Stimulated activated CD8-positive, alpha-beta memory T cell treated with anti-CD3 and anti-CD28 coated beads, Interleukin-15, amount 100 ng/mL, for 4 hours (primary cell): ENCODE data around the gene CNTN2.

Source experiments
- DNase-seq, 2 donors: peaks; one replicate each; pipeline ENCODE4 v3.0.0-alpha.2; 2020; ENCODE audit warnings: low read depth in 2 of 2

Gene CNTN2

DNA sequence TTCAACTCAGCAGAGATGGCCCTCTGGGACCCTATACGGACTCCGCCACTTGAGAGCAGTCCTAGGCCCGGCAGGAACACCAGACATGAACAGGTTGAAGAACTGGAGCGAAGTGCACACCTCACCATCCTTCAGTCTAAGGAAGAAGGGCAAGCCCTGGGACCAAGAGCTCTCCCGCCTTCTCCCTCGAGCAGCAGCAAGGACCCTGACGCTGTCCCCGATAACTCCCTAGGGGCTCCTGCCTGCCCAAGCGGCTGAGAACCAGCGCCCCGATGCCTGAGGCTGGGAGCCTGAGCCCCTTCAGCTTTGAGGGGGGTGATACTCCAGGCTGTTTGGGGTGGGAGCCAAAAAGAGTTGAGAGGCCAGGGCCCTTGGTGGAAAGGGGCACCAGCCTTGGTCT lies 31.1 kb downstream of the CNTN2 start:
- no peak for DNase-seq

DNA sequence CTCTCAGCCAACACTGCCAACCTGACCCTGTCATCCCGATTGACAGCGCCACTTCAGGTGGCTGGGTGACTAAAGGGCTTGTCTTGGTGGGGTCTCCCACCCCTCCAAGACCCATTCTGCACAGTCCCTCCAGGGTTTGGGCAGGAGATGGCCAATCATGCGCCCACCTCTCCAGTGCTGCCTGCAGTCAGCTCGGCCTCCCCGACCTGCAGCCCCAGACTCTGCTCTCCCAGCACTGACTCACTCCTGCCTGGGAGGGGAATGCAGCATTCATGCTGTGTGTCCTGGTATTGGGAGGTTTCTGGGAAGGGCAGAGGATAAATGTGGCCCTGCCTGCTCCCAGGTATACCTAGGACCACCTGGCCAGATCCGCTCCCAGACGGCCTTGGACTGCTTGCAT lies 31.5 kb downstream of the CNTN2 start:
- DNase-seq, result no peak

DNA sequence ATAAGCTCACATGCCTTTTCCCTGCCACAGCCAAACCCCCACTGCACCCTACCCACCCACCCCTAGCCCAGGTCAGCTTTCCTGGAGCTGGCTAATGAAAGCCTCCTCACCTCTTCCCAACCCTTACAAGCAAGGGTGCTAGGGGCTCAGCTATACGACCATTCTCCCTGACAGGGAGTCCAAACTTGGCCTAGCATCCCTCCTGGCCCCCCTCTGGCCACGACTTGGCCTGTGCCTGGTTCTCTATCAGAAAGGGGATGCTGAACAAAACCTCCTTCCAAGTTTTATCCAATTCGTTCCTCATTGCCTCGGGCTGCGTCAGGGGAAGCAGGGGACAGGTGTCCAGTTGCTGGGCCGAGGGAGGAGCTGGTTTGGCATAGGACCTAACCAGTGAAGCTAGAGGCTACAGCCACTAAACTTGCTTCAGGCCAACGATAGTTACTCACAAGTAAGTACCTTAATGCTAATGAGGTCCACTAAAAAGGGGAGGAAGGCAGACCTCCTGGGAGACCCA lies 32.7 kb downstream of the CNTN2 start:
- no peak for DNase-seq

DNA sequence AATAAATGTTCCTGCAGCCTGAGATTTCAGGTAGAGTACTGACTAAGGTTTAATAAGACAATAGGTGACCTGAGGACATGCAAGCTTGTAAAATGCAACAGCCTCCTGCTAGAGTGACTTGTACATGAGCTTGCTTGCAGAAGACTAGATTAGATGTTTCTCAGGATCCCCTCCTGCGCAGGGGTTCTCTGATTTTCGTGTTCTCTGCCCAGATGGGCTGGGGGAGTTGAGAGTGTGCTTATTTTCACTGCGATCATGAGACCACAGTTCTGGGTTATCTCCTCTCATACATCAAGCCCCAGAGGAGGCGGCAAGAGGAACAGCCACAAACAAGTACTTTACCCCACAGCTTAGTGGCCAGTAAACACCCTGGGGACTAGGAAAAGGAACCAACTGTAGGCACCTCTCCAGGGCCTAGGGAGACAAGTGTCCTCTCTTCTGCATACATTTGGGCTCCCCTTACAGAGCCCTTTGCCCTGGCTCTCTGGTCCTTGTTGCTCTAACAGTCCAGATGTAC lies 33.3 kb downstream of the CNTN2 start:
- no peak for DNase-seq

DNA sequence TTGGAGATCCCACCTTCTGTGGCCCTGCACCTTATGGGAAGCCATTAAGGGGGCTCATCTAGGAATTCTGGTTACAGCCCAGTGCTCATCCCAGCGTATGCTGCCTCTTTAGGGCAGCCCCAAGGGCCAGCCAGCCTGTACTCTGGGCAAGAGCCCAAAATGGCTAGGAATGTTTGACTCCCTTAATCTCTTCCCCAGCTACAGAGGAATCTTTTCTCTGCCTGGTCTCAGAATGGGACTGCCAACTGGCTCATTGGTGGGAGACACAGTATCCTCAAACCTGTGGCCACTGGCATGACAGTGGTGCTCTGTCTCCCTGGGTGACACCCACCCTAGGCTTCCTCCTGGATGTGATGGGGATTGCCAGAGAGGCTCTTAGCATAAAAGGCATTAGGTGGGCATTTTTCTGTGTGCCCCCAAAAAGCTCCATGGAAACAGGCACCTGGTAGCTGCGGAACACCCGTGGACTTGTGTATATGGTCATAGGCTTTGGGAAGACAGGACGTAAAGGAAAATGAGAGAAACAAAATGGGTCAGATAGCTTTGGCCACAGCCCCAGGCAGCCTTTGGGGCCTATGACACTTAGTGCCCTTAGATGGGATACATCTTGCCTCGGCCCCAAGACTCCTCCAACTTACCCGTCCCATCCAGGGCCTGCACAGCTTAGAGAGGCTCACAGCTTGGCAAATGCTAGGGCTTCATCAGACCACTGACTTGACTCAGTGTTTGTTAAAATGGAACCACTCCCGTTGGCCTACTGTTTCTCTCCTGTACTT lies 34.3 kb downstream of the CNTN2 start:
- DNase-seq, result no peak

DNA sequence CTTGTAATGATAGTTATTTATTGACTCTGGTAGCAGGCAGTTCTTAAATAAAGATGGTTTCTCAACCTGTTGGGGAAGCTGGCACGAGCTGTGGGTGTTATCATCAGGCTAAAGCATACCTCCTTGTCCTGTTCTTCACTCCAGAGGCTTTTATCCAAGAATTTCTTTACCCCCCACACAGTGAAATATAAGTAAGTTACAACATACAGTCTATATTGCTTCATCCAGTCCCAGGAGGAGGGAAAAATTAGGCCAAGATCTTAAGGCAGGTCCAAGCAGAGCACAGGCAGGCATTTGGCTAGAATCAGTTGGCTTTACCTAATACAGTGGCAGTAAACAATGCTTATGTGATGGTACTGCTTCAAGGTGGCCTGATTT lies 34.9 kb downstream of the CNTN2 start:
- DNase-seq, result no peak

DNA sequence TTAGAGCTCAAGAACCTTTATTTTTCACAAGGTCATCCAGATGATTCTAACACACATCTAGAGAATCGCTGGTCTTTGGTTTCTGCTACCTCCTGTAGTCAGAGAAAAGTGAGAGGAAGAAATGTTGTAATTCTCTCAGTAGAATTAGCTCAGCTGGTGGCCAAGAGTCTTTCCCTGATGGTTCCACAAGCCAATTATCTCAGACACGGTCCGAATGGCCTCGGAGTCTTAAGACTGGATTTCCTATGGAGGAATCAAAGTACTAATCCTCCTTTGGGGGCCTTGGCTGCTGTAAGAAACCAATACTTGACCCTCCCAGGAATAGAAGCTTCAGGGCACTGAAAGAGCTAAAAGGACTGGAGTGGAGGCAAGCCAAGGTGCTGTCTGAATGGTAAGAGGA lies 39.4 kb downstream of the CNTN2 start:
- DNase-seq, result no peak

DNA sequence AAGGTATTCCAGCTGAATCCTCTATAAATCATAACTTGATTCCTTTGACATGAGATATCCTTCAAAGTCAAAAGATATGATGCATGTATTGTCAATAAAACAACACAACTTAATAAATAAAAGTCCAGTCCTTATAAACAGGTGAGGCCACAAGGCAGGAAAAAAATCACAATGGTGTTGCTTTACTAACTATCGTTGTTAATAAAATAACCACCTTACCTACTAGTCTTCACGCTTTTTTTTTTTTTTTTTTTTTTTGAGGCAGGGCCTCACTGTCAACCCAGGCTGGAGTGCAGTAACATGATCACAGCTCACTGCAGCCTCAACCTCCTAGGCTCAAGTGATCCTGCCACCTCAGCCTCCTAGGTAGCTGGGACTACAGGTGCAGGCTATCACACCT lies 41.3 kb downstream of the CNTN2 start, which contains the start of gene TMEM81:
Gene TMEM81, minus strand, starts transcription at position 101 of the 400 bp plus-strand sequence. CDS start 140 bp downstream, outside the sequence.
- no peak for DNase-seq

DNA sequence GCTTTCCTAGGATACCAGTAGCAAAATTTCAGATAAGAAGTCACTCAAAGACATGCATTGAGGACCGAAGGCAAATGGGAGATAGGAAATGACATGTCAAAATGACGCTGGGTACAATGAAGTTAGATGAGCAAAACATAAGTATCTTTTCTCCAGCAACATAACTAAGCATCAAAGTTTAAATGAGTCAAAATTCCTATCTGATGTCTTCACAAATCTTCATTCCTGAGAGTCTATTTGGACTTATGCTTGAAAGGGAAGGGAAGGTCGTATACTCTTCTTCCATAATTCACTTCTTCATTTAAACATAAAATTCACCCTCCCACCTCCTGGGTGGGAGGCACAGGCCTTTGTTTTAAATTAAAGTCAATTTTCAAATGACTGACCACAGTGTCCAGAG lies 45.3 kb downstream of the CNTN2 start:
- DNase-seq, result no peak

DNA sequence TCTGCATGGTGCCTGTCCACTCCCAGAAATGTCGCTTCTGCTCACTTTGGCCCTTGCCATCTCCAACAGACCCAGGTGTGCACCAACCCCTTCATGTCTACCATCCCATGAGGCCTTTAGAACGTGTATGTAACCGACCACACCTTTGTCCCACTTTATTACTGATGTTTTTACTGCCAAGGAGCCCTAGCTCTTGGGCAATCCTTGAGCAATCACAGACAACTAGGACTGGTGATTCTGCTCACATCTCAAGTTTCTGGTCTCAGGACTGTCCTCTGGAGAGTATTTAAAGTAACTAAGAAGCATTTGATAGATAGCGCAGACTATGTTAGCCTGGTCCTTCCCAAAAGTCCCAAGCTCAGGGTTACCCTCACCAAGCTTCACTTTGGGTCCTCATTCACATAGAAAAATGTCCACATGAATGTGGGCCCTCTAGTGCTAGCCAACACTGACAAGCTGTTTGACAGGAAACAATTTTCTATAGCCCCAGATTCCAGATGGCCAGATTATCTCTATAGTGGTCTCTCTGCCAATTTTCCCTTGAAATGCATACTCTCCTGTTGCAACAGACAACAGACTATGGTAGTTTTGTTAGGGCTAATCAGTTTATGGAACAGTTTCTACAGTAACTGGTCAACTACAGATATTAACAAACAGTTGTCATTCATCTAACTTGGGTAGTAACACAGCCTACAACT lies 48.2 kb downstream of the CNTN2 start:
- no peak for DNase-seq

DNA sequence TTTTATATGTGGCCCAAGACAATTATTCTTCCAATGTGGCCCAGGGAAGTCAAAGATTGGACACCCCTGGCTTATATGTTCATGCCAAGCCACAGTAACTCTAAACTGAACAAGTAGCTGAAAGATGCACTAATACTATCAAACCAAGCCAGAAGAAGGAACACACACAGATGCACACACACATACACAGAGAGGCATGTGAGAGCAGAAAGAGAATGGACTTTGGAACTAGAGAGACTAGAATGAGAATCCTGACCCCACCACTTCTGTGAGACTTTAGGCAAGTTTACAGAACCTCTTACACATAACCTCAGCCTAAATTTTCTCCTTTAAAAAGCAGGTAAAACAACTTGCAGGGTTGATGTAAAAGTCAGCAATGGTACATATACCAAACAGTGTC lies 52.4 kb downstream of the CNTN2 start:
- no peak for DNase-seq

DNA sequence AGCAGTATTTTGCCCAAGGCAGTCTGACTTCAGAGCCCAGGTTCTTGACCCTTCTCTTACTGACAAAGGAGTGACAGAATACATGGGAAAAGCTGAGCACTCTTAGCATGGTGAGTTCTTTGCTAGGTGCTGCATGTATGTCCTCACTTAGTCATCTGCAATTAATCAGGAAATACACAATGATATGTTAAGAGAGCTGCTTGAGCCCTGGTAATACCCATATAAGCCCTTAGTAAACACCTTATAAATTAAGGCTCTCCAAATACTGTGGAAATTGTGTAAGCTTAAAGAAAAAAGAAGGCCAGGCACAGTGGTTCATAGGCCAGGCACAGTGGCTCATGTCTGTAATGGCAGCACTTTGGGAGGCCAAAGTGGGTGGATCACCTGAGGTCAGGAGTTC lies 55.2 kb downstream of the CNTN2 start:
- no peak for DNase-seq

DNA sequence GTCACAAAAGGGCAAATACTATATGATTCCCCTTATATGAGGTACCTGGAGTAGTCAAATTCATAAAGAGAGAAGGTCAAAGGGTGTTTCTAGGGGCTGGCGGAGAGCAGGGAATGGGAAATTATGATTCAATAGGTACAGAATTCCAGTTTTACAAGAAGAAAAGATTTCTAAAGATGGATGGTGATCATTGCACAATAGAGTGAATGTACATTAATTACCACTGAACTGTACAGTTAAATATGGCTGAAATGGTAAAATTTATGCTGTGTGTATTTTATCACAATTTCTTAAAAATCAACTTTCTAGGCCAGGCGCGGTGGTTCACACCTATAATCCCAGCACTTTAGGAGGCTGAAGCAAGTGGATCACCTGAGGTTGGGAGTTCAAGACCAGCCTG lies 59.4 kb downstream of the CNTN2 start:
- DNase-seq, result no peak

DNA sequence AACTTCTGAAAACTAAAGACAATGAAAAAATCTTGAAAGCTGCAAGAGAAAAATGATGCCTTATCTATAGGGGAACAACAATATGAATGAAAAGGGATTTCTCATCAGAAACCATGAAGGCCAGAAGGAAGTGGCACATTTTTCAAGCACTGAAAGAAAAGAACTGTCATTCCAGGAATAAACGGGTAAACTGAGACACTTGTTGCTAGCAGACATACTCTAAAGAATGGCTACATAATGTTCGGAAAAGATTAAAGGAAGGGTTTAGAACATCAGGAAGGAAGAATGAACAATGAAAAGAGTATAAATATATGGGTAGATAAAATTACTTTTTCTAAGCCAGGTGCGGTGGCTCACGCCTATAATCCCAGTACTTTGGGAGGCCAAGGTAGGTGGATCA lies 64.3 kb downstream of the CNTN2 start:
- DNase-seq, result no peak

DNA sequence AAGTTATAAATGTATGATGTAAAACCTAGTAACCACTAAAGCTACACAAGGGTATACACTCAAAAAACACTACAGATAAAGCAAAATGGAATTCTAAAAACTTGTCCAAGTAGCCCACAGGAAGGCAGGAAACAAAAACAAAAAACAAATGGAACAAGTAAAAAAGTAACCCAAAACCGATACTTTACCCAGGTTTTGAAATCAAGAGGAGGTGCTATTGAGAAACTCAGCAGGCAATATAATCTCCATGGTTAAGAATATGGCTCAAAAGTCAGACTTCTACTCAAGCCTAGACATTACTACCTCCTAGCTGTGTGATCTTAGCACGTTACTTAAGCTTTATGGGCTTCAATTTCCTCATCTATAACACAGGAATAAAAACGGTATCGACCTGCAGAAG lies 65.5 kb downstream of the CNTN2 start:
- no peak for DNase-seq

DNA sequence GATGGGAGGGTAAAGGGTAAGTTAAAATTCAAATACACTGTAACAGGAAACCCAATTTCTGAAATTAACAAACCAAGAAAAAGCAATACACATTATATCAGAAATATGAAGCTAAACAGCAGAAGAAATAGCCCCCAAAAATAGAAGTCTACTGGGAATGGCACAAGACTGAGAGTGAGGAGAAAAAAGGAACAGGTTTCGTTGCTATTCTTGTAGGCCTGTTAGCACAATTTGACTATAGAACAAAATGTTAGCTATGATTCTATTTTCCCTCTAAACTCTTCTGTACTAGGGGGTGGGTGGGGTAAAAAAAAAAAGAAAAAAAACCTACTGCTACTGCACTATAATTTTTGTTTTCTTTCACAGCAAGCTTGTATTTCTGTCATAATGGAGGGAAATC lies 66.3 kb downstream of the CNTN2 start:
- no peak for DNase-seq

DNA sequence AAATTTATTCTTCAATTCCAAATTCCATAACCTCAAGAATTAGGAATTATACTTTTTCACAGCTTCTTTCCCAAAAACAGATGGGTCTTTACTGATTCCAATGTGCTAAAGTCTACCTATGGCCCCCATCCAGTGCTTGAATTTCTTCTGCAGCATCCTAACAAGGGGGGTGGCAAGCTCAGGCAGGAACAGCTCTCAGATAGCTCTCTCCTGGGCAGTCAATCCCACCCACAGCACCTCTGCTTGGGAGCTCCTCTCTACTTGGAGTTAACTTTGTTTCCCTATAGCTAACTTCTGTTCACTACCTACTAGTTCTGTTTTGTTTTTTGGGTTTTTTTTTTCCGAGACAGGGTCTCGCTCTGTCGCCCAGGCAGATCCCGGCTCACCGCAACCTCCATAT lies 66.7 kb downstream of the CNTN2 start:
- DNase-seq, result no peak

DNA sequence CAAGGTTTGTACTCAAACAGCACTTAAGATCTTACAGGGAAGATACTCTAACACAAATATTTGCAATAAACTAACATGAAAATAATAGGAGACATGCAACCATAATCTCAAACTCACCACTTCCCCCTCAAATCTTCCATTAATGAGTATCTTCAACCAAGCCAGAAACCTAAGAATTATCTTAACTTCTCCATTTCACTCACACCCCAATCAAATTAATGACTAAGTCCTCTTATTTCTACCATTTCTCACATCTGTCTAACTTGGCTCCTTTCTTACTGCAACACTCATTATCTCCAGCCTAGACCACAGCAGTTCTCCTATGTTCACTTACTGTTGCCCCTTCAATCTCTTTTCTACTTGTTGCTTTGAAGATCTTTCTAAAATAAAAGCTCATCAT lies 68.3 kb downstream of the CNTN2 start:
- no peak for DNase-seq

DNA sequence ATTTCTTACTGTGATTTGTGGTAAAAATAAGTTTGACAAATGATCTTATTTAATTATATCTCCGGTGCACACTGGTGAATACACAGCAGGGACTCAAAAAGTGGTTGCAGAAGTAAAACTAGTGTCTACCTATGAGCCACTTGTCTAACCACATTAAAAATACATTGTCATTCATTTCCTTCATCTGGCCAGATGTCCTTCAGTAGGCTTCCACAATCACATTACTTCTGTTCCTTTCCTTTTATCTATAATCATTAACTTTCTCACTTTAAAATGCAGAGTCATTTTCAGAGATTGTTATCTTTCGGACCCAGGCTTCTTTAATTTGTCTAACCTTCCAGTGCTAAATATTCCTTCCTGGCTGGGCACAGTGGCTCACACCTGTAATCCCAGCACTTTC lies 75.7 kb downstream of the CNTN2 start:
- DNase-seq, result no peak

DNA sequence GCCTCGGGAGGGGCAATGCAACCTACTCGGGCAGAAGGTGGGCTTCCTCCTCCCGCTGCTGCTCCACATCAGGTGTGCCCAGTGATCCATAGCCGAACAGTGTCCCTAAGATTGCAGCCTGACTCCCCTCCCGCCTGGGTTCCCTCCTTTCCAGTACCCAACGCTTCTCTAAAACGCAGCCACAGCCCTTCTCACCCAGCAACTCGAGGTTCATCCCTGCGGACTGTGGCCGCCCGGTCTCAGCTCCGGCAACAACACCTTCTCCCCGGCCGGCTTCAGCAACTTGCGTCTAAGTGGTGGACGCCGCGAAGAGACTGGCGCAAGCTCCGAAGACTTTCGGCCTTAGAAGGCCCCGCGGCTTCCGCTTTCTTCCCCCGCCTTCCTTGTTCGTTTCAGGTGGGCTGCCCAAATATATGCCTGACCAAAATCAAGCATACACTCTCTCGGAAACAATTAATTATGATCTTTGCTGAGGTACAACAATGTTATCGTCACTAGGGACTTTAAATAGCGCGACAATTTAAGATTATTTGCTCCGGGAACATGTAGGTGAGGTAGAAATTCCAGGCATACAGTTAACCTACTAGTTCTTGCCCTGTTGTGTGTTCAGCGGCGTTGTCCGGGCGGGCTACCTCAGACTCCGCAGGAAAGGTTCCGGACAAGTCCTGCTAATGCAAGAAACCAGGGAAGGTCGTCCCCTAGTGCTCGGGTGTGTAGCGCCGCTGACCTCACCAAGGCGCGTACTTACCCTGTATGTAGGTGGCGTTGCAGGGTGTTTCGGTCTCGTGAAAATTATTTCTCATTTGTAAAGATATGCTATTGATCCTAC lies 78.9 kb downstream of the CNTN2 start, which contains the start of gene RBBP5:
Gene RBBP5, minus strand, starts transcription at position 319 of the 829 bp plus-strand sequence. Its CDS starts 105 bp downstream, at position 214.
- peak; percentile 89 to 91 for DNase-seq

DNA sequence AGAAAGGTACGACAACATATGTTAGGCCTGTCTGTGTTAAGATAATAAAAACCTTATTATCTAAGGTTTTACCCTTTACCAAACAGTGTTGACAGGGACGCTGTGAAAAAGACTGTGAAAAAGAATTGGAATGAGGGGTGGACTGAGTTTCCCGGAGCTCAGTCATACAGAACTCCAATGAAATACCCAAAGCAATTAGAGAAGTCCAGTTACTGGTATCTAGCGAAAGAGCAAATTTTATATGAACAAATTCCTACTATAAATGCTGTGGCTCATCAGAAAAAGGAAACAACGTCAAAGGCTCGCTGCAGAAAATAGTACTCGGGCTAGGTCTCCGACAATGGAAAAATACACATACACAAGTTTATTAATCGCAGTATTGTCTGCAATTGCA lies 79.5 kb downstream of the CNTN2 start:
- DNase-seq, result no peak

DNA sequence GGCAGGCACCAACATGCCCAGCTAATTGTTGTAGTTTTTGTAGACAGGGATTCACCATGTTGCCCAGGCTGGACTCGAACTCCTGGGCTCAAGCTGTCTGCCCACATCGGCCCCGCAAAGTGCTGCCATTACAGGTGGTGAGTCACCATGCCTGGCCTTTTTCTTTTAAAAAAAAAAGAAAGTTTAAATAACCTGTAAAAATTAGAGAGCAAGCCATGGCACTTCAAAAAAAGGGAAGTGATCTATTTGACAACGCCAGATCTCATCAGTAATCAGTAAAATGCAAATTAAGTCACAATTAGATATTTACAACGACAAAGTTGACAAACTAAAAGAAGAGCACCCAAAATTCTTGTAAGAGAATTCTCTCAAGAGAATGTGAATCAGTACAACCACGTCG lies 81.7 kb downstream of the CNTN2 start:
- DNase-seq, result no peak
